Aortic smooth muscle cell (primary cell): ENCODE results near the gene PGD. TPM values are rescaled to one million over a fixed set of nuclear protein-coding genes. Genes with fewer than 3 reads are reported as not detected.

Experiments used
- total RNA-seq: library from RNA; depleted of rRNA; stranded (reverse); fragments of >200 nt; gene quantifications from 2 replicates; pipeline ENCODE4 v1.2.3, GENCODE V29; 2014

PGD gene
- total RNA-seq = 71.4 and 137 TPM in 2 replicates

GRCh38 chr1:10398734-10399443 is at the start of gene PGD:
Gene PGD (plus strand): TSS chr1:10399064. CDS start chr1:10399118, 54 bp downstream.

DNA sequence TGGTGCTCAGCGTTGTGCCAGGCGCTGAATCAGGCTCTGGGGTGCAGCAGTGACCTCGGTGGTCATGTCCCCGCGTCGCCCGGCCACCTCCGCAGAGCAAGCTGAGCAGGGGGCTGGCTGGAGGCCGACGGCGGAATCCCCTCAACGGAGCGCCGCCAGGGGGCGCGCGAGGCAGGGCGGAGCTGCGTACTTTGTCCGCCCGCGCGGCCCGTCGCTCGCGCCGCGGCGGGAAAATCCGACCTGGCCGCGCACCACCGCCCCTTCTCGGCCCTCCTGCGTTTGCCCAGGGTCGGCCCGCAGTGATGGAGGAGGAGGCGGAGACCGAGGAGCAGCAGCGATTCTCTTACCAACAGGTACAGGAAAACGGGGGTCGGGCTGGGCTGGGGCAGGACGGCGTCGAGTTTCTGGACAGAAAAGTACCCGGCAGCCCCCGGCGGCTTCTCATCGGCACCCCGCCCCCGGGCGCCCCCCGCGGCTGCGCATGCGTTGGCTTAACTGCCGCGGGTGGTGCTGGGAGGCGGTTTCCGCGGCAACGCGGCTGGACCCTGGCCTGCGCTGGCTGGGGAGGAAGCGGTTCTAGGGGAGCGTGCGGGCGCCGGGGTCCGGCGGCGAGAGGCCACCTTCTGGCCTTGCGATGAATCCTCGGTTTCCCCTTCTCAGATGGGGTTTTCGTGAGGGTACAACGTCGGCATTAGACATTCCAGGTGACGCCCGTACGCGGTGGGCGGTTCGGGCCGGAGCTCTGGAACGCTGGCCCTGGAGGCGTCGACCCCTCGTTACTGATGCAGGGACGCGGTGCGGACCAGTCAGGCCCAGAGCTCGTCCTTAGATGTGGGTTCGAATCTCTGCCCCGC is 31.6 kb downstream of the PGD start, which contains the start of gene CENPS:
Gene CENPS (plus strand): TSS at position 218 of the 854 bp plus-strand sequence. CDS start 85 bp downstream, at position 303.

GRCh38 chr1:10449751-10450150 is 50.9 kb downstream of the PGD start, which contains the start of gene CORT:
Gene CORT (plus strand): TSS chr1:10450031. CDS start chr1:10450224, 193 bp downstream.

Other genes with a start within 250 kb of the PGD start
- 23.9 and 34.6 TPM in 2 replicates for gene KIF1B, start 188.5 kb upstream of the PGD start, total RNA-seq
- 12.7 and 17.7 TPM in 2 replicates for gene CENPS, start 31.4 kb downstream of the PGD start, total RNA-seq
- 0.12 and 0.13 TPM in 2 replicates for gene CORT, start 51.0 kb downstream of the PGD start, total RNA-seq
- 42.8 and 43.1 TPM in 2 replicates for gene DFFA, start 73.5 kb downstream of the PGD start, total RNA-seq
- gene PEX14, start 75.9 kb downstream of the PGD start, total RNA-seq = 11.2 and 13.9 TPM in 2 replicates